A673 (cell line): ENCODE results near the gene SMIM8.

Experiments used
- CTCF ChIP-seq: fragments of 300-800, 200-600 bp; sonication (generic); conservative IDR thresholded peaks from 2 replicates; pipeline ENCODE4 v1.5.1; 2017; ENCODE audit warnings: low read depth, mild to moderate bottlenecking, antibody characterized with exemption, low read length, moderate library complexity, mixed read lengths
- EZH2 ChIP-seq: fragments of 200-600 bp; sonication (generic); IDR thresholded peaks from 2 replicates; pipeline ENCODE4 v1.6.1; 2017; ENCODE audit warnings: borderline replicate concordance, low read depth, mild to moderate bottlenecking, mixed read lengths, antibody characterized with exemption, low read length; ENCODE audit not compliant: poor library complexity, severe bottlenecking

DNA sequence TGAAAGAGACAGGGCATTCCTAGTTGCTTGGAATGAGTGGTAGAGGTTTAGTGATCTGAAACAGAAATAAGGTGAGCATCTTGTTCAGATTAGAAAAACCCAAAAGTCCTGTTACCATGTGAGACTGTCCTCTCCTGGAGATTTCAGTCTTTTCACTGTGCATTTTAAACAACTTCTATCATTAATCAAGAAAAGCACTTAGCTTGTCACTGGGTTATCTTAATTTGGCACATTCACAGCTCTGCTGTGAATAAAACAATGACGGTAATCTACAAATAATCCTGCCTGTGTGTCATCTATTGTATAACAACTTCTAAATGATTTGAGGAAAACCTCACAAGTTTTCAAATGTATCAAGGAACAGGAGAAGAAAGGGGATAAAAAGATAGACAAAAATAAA, 9.5 kb upstream of the SMIM8 start:
- no peak for TF ChIP-seq CTCF
- TF ChIP-seq EZH2: no peak
